SK-N-SH (cell line): ENCODE measurements around the gene LSM8. TPM values are rescaled to one million over a fixed set of nuclear protein-coding genes. Genes with fewer than 3 reads are reported as not detected.

ENCODE experiments used
- CTCF ChIA-PET: fragments of 300-600, 350-600 bp; formaldehyde crosslinking; extraction: SDS; loops from one replicate; lab custom pipeline; 2021; lab: Yijun Ruan, JAX
- POLR2A ChIA-PET: fragments of 350-600 bp; sonication (Branson Sonifier 250); formaldehyde crosslinking; extraction: SDS; loops from one replicate; lab custom pipeline; 2020; ENCODE audit warnings: antibody characterized with exemption, inconsistent platforms; lab: Yijun Ruan, JAX
- DNase-seq: peaks from one replicate; pipeline ENCODE4 v3.0.0; 2012
- H2AFZ ChIP-seq: fragments of 200-600 bp; sonication (generic); 2 replicates; pipeline ENCODE4 v1.8.1; 2016; ENCODE audit warnings: antibody characterized with exemption, mild to moderate bottlenecking, low read depth
- H3F3A ChIP-seq: fragments of 200-600 bp; sonication (generic); replicated peaks from 2 replicates; pipeline ENCODE3; 2016; ENCODE audit warnings: antibody characterized with exemption, mild to moderate bottlenecking; ENCODE audit not compliant: insufficient read depth
- H3K27ac ChIP-seq, 2 experiments: fragments of 200-500 bp in 1 of 2; fragments of 200-600 bp in 1 of 2; sonication (Bioruptor generic) in 1 of 2; sonication (generic), shearing (Covaris generic) in 1 of 2; 2 replicates each; pipeline versions ENCODE4 v1.5.1 to v1.6.1; 2014 to 2016; ENCODE audit warnings: low read depth in 2 of 2, inconsistent platforms in 1 of 2, low read length in 1 of 2, mild to moderate bottlenecking in 1 of 2, mixed read lengths in 1 of 2
- H3K27me3 ChIP-seq: fragments of 200-600 bp; sonication (generic), shearing (Covaris generic); 2 replicates; pipeline ENCODE4 v1.6.1; 2016; ENCODE audit warnings: mixed run types; ENCODE audit not compliant: insufficient read depth
- H3K36me3 ChIP-seq, 2 experiments: fragments of 200-500 bp in 1 of 2; fragments of 200-600 bp in 1 of 2; sonication (Bioruptor generic) in 1 of 2; sonication (generic) in 1 of 2; replicated peaks in 1 of 2; 2 replicates each; pipeline versions ENCODE3 to v1.5.1; 2014 to 2016; ENCODE audit warnings: low read length in 1 of 2, mild to moderate bottlenecking in 1 of 2; ENCODE audit not compliant: insufficient read depth in 2 of 2, control insufficient read depth in 1 of 2
- H3K4me1 ChIP-seq, 2 experiments: fragments of 200-500 bp in 1 of 2; fragments of 200-600 bp in 1 of 2; sonication (Bioruptor generic) in 1 of 2; sonication (generic), shearing (Covaris generic) in 1 of 2; 2 replicates each; pipeline versions ENCODE4 v1.5.1 to v1.6.1; 2014 to 2016; ENCODE audit warnings: low read depth in 1 of 2, low read length in 1 of 2, mixed run types in 1 of 2; ENCODE audit not compliant: insufficient read depth in 2 of 2, control insufficient read depth in 1 of 2
- H3K4me2 ChIP-seq: fragments of 200-600 bp; sonication (generic), shearing (Covaris generic); 2 replicates; pipeline ENCODE4 v1.6.1; 2017; ENCODE audit warnings: mixed run types
- H3K4me3 ChIP-seq, 2 experiments: fragments of 200-500 bp in 1 of 2; fragments of 200-600 bp in 1 of 2; sonication (Bioruptor generic) in 1 of 2; sonication (generic), shearing (Covaris generic) in 1 of 2; 2 replicates each; pipeline versions ENCODE4 v1.5.1 to v1.8.1; 2014 to 2016; ENCODE audit warnings: low read depth in 2 of 2, inconsistent platforms in 1 of 2, low read length in 1 of 2, mild to moderate bottlenecking in 1 of 2, mixed read lengths in 1 of 2, moderate library complexity in 1 of 2
- H3K79me2 ChIP-seq: fragments of 200-600 bp; sonication (generic); 2 replicates; pipeline ENCODE4 v1.8.1; 2017; ENCODE audit warnings: mild to moderate bottlenecking; ENCODE audit not compliant: insufficient read depth
- H3K9ac ChIP-seq: fragments of 200-600 bp; sonication (generic); 2 replicates; pipeline ENCODE4 v1.6.1; 2017; ENCODE audit warnings: mixed run types
- H3K9me2 ChIP-seq: fragments of 200-600 bp; sonication (generic); 2 replicates; pipeline ENCODE4 v1.6.1; 2017; ENCODE audit warnings: mixed run types
- H3K9me3 ChIP-seq: fragments of 200-600 bp; sonication (generic); 2 replicates; pipeline ENCODE4 v1.6.1; 2017; ENCODE audit warnings: mixed run types, mild to moderate bottlenecking, moderate library complexity
- H4K20me1 ChIP-seq: fragments of 200-600 bp; sonication (generic); 2 replicates; pipeline ENCODE4 v1.6.1; 2017; ENCODE audit warnings: mild to moderate bottlenecking, mixed run types; ENCODE audit not compliant: insufficient read depth
- CHD2 ChIP-seq: fragments of 150-350 bp; IDR thresholded peaks from 2 replicates; pipeline ENCODE4 v1.6.1; 2018; ENCODE audit warnings: low read length; ENCODE audit not compliant: partially characterized antibody
- CTCF ChIP-seq: fragments of 200-600 bp; sonication (generic); IDR thresholded peaks from 2 replicates; pipeline ENCODE4 v1.6.1; 2017; ENCODE audit warnings: antibody characterized with exemption, mild to moderate bottlenecking, moderate library complexity
- ELF1 ChIP-seq: IDR thresholded peaks from 2 replicates; pipeline ENCODE4 v1.4.0; 2012
- EP300 ChIP-seq, 2 experiments: IDR thresholded peaks; 2 replicates each; pipeline versions ENCODE4 v1.4.0 to v1.6.1; 2012; ENCODE audit warnings: borderline replicate concordance in 1 of 2, low read depth in 1 of 2, low read length in 1 of 2
- FOXJ3 ChIP-seq: sonication (generic); formaldehyde crosslinking; IDR thresholded peaks from 2 replicates; pipeline ENCODE4 v1.5.1; 2020; ENCODE audit warnings: mild to moderate bottlenecking, missing genetic modification reagents
- GATA2 ChIP-seq: sonication (generic); formaldehyde crosslinking; IDR thresholded peaks from 2 replicates; pipeline ENCODE4 v1.5.0; 2020; ENCODE audit warnings: mild to moderate bottlenecking, missing genetic modification reagents
- IRF3 ChIP-seq: fragments of 150-350 bp; IDR thresholded peaks from 2 replicates; pipeline ENCODE4 v1.6.1; 2016; ENCODE audit warnings: mild to moderate bottlenecking, low read depth, low read length
- JUND ChIP-seq: IDR thresholded peaks from 2 replicates; pipeline ENCODE4 v1.4.0; 2012
- MAX ChIP-seq: IDR thresholded peaks from 2 replicates; pipeline ENCODE4 v1.4.0; 2012; ENCODE audit warnings: low read depth
- NRF1 ChIP-seq: IDR thresholded peaks from 2 replicates; pipeline ENCODE4 v1.6.1; 2012; ENCODE audit warnings: low read depth, mild to moderate bottlenecking, low read length
- RFX5 ChIP-seq: IDR thresholded peaks from 2 replicates; pipeline ENCODE4 v1.6.1; 2012; ENCODE audit warnings: mild to moderate bottlenecking, improper control_type of control experiment, low read length
- RXRA ChIP-seq: IDR thresholded peaks from 2 replicates; pipeline ENCODE4 v1.4.0; 2012; ENCODE audit warnings: low read depth, mild to moderate bottlenecking, borderline replicate concordance
- SIN3A ChIP-seq: IDR thresholded peaks from 2 replicates; pipeline ENCODE4 v1.6.1; 2012; ENCODE audit warnings: low read depth, mild to moderate bottlenecking, low read length, moderate library complexity, borderline replicate concordance
- SMC3 ChIP-seq: IDR thresholded peaks from 2 replicates; pipeline ENCODE4 v1.6.1; 2012; ENCODE audit warnings: low read depth, low read length, improper control_type of control experiment
- TAF1 ChIP-seq: IDR thresholded peaks from 2 replicates; pipeline ENCODE4 v1.6.1; 2012; ENCODE audit warnings: low read depth, mild to moderate bottlenecking, low read length, moderate library complexity, borderline replicate concordance
- TCF12 ChIP-seq: IDR thresholded peaks from 2 replicates; pipeline ENCODE4 v1.4.0; 2012
- TEAD4 ChIP-seq: IDR thresholded peaks from 2 replicates; pipeline ENCODE4 v1.4.0; 2012; ENCODE audit warnings: mild to moderate bottlenecking, borderline replicate concordance; ENCODE audit not compliant: insufficient read depth
- USF1 ChIP-seq: IDR thresholded peaks from 2 replicates; pipeline ENCODE4 v1.4.0; 2012; ENCODE audit warnings: low read depth, borderline replicate concordance
- YY1 ChIP-seq: IDR thresholded peaks from 2 replicates; pipeline ENCODE4 v1.4.0; 2012; ENCODE audit warnings: low read depth, mild to moderate bottlenecking
- WGBS: methylation state at CpG from one replicate; pipeline ENCODE4 v1.1.6; 2017; ENCODE audit warnings: low lambda C conversion rate; 5-methylcytosine and 5-hydroxymethylcytosine counted together
- polyA plus RNA-seq, 3 experiments: library from polyadenylated mRNA; depleted of rRNA; stranded (reverse); fragments of >200 nt; gene quantifications; 2 replicates each; pipeline ENCODE4 v1.2.3, GENCODE V29; 2012

LSM8 gene
- polyA plus RNA-seq, 1 of the 3 experiments (the other 2 are of a cell fraction) = 52.8 TPM

GRCh38 chr7:118142012-118142411 lies 42.0 kb upstream of the LSM8 start:
- no peak overlapping the region for H3K27ac ChIP-seq
- no peak overlapping the region for H3K9ac ChIP-seq
- TF ChIP-seq RXRA (no peak), CTCF (no peak), TCF12 (no peak), MAX (no peak), JUND (no peak), TEAD4 (no peak), GATA2 (CRISPR knock-in tag) (no peak), FOXJ3 (CRISPR knock-in tag) (no peak), IRF3 (no peak)
- TF ChIP-seq, all 33 proteins: peak for 0
- no peaks in the 10 kb centered on the region for H3K4me1 ChIP-seq
- 0% methylated on average over 1 of the region's 1 CpG for WGBS
- CTCF ChIA-PET = no interaction called here
- DNase-seq = no peak
- no peaks in the 10 kb centered on the region for H4K20me1 ChIP-seq
- H3K79me2 ChIP-seq = no peaks in the 10 kb centered on the region
- H3K27me3 ChIP-seq = no peaks in the 10 kb centered on the region
- H3K9me2 ChIP-seq = no peaks in the 10 kb centered on the region
- no peak overlapping the region for H3K4me2 ChIP-seq
- H3K4me3 ChIP-seq = no peak overlapping the region
- no peaks in the 10 kb centered on the region for H3K36me3 ChIP-seq
- no peaks in the 10 kb centered on the region for H3K9me3 ChIP-seq
- POLR2A ChIA-PET = no interaction called here
- H3F3A ChIP-seq = no peaks in the 10 kb centered on the region
- H2AFZ ChIP-seq = no peak overlapping the region

- DNase-seq = no peak
- no peaks in the 10 kb centered on the region for H3K4me1 ChIP-seq
- TF ChIP-seq USF1 (no peak), TCF12 (no peak), ELF1 (no peak), SIN3A (no peak), EP300 (IDR thresholded peaks at IDR 0.05; ENCODE audit: borderline replicate concordance in 1 of 2, low read depth in 1 of 2, low read length in 1 of 2) (no peak), TAF1 (no peak), CHD2 (no peak), YY1 (no peak), SMC3 (no peak), RFX5 (no peak), FOXJ3 (CRISPR knock-in tag) (no peak), NRF1 (no peak), GATA2 (CRISPR knock-in tag) (no peak)
- TF ChIP-seq, all 33 proteins: peak for 0
- H4K20me1 ChIP-seq = no peaks in the 10 kb centered on the region
- H3K27me3 ChIP-seq = no peaks in the 10 kb centered on the region
- H3K4me3 ChIP-seq = no peak overlapping the region
- no peaks in the 10 kb centered on the region for H3K9me3 ChIP-seq
- no peak overlapping the region for H2AFZ ChIP-seq
- H3K9ac ChIP-seq = no peak overlapping the region
- 3% methylated on average over 2 of the region's 2 CpGs for WGBS
- H3K9me2 ChIP-seq = no peaks in the 10 kb centered on the region
- H3K79me2 ChIP-seq = no peaks in the 10 kb centered on the region
- no peaks in the 10 kb centered on the region for H3F3A ChIP-seq
- ChIA-PET CTCF (no interaction called here), POLR2A (no interaction called here)
- no peak overlapping the region for H3K4me2 ChIP-seq
- H3K36me3 ChIP-seq = no peaks in the 10 kb centered on the region
- H3K27ac ChIP-seq = no peak overlapping the region
Observed at GRCh38 chr7:118148930-118149329, 35.0 kb upstream of the LSM8 start.
